ENCODE results near the gene SERAC1. TPM values are rescaled to one million over a fixed set of nuclear protein-coding genes. Genes with fewer than 3 reads are reported as not detected.

Gene SERAC1
- total and polyA plus RNA-seq, 2 donors (not counting 1 experiment from before 2014, with no cell fraction given): 1.9 to 5.8 TPM

GRCh38 chr6:158068156-158068892 lies 99.7 kb downstream of the SERAC1 start:
- POLR2A ChIA-PET: interaction anchor here (0.5 kb wide), 1 partner anchor 112 kb away, joined by 3 read pairs; no protein-coding TSS in a partner anchor
- H3K27me3 ChIP-seq (replicated peaks in 1 of 4; ENCODE audit: control extremely low read depth in 1 of 4, control insufficient read depth in 3 of 4, insufficient read depth in 4 of 4, low read length in 3 of 4): no peaks in the 10 kb centered on the region
- no peak overlapping the region for H2AFZ ChIP-seq (ENCODE audit: insufficient read depth, low read depth, low read length, poor library complexity, severe bottlenecking)
- Mint-ChIP-seq H3K27me3 (no peaks in the 10 kb centered on the region), H3K9me3 (ENCODE audit: insufficient read depth) (no peaks in the 10 kb centered on the region), H3K4me3 (no peak overlapping the region), H3K4me1 (peaks cover 2% of the 10 kb centered on the region), H3K27ac (no peak overlapping the region)
- no peak for ATAC-seq (ENCODE audit: low read depth)
- H3K79me2 ChIP-seq (ENCODE audit: control insufficient read depth, insufficient read depth, low read length): no peaks in the 10 kb centered on the region
- no peaks in the 10 kb centered on the region for H4K20me1 ChIP-seq (ENCODE audit: control insufficient read depth, insufficient read depth, low read length, poor library complexity, severe bottlenecking)
- no peak overlapping the region for H3K27ac ChIP-seq (ENCODE audit: low read length in 2 of 2)
- TF ChIP-seq EZH2 (IDR thresholded peaks at IDR 0.05; ENCODE audit: borderline replicate concordance, insufficient read depth, low read depth, low read length, poor library complexity, severe bottlenecking): no peak
- no peak for TF ChIP-seq CTCF (IDR thresholded peaks at IDR 0.05)
- H3K4me3 ChIP-seq (ENCODE audit: control extremely low read depth in 1 of 5, extremely low read depth in 1 of 5, insufficient read depth in 1 of 5, low read depth in 2 of 5, low read length in 4 of 5): no peak overlapping the region
- CTCF ChIA-PET: interaction anchor here (0.6 kb wide), 1 partner anchor 20 kb away, joined by 3 read pairs; no protein-coding TSS in a partner anchor
- intact Hi-C loops (cut with micrococcal nuclease): no loop called here
- peaks cover 0 to 5% of the 10 kb centered on the region in 2 donors for H3K4me1 ChIP-seq (ENCODE audit: control insufficient read depth in 2 of 2, insufficient read depth in 2 of 2, low read length in 2 of 2)
- peaks cover 0 to 24% of the 10 kb centered on the region in 2 experiments for H3K36me3 ChIP-seq (replicated peaks in 1 of 2; ENCODE audit: control extremely low read depth in 1 of 2, control insufficient read depth in 1 of 2, extremely low read depth in 1 of 2, insufficient read depth in 2 of 2, low read length in 1 of 2)
- no peak for DNase-seq
- H3K9me3 ChIP-seq (ENCODE audit: control extremely low read depth in 1 of 3, control insufficient read depth in 2 of 3, insufficient read depth in 1 of 3, low read length in 2 of 3): no peaks in the 10 kb centered on the region
- 94% methylated on average over 10 of the region's 10 CpGs for WGBS (ENCODE audit: insufficient coverage)
- no peak overlapping the region for H3K4me2 ChIP-seq (replicated peaks; ENCODE audit: low read depth, low read length, poor library complexity, severe bottlenecking)
- H3K9ac ChIP-seq (ENCODE audit: low read length): no peak overlapping the region

DNA sequence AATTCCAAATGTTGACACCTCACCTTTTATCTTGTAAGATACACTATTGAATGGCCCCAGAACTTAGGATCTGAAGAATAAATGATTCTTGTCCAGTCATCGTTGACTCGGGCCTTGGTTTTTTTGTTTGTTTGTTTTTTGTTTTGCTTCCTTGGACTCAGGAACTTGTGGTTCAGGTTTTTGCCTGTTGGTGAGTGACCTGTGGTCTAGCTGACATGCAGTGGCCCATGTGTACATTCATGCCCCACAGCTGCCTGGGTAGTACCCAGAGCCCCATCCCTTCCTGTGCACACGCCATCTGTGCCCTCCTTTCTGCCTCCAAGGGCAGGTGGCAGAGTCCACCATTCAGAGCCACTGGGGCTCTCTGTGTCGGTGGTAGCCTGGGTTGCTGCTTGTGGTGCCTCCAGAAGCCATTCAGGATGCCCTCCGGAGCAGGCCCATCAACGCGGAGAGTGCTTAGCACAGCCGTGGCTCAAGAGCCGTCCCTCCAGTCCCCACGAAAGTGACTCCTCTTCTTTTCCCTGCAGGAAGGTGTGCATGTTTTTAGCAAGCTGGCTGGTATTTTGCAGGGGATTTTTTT lies 100.5 kb downstream of the SERAC1 start:
- intact Hi-C loops (cut with micrococcal nuclease): no loop called here
- H3K27ac Mint-ChIP-seq: no peak overlapping the region
- Histone ChIP-seq H3K9ac (ENCODE audit: low read length) (no peak overlapping the region), H2AFZ (ENCODE audit: insufficient read depth, low read depth, low read length, poor library complexity, severe bottlenecking) (no peak overlapping the region), H4K20me1 (ENCODE audit: control insufficient read depth, insufficient read depth, low read length, poor library complexity, severe bottlenecking) (no peaks in the 10 kb centered on the region), H3K9me3 (ENCODE audit: control extremely low read depth in 1 of 3, control insufficient read depth in 2 of 3, insufficient read depth in 1 of 3, low read length in 2 of 3) (peaks cover 0 to 3% (median 0%) of the 10 kb centered on the region in 3 donors), H3K4me2 (replicated peaks; ENCODE audit: low read depth, low read length, poor library complexity, severe bottlenecking) (no peak overlapping the region), H3K27me3 (replicated peaks in 1 of 4; ENCODE audit: control extremely low read depth in 1 of 4, control insufficient read depth in 3 of 4, insufficient read depth in 4 of 4, low read length in 3 of 4) (no peaks in the 10 kb centered on the region), H3K27ac (ENCODE audit: low read length in 2 of 2) (no peak overlapping the region), H3K4me3 (ENCODE audit: control extremely low read depth in 1 of 5, extremely low read depth in 1 of 5, insufficient read depth in 1 of 5, low read depth in 2 of 5, low read length in 4 of 5) (no peak overlapping the region), H3K79me2 (ENCODE audit: control insufficient read depth, insufficient read depth, low read length) (no peaks in the 10 kb centered on the region), H3K4me1 (ENCODE audit: control insufficient read depth in 2 of 2, insufficient read depth in 2 of 2, low read length in 2 of 2) (peaks cover 0 to 5% of the 10 kb centered on the region in 2 donors), H3K36me3 (replicated peaks in 1 of 2; ENCODE audit: control extremely low read depth in 1 of 2, control insufficient read depth in 1 of 2, extremely low read depth in 1 of 2, insufficient read depth in 2 of 2, low read length in 1 of 2) (peaks cover 0 to 27% of the 10 kb centered on the region in 2 experiments)
- CTCF ChIA-PET: no interaction called here
- DNase-seq: no peak
- no peak overlapping the region for H3K4me3 Mint-ChIP-seq
- WGBS (ENCODE audit: insufficient coverage): 88% methylated on average over 9 of the region's 10 CpGs
- H3K9me3 Mint-ChIP-seq (ENCODE audit: insufficient read depth): no peaks in the 10 kb centered on the region
- no peak for ATAC-seq (ENCODE audit: low read depth)
- H3K4me1 Mint-ChIP-seq: peaks cover 2% of the 10 kb centered on the region
- no peaks in the 10 kb centered on the region for H3K27me3 Mint-ChIP-seq
- POLR2A ChIA-PET: no interaction called here
- TF ChIP-seq EZH2 (IDR thresholded peaks at IDR 0.05; ENCODE audit: borderline replicate concordance, insufficient read depth, low read depth, low read length, poor library complexity, severe bottlenecking) (no peak), CTCF (IDR thresholded peaks at IDR 0.05) (no peak)

Data from B cell (primary cell).